CD4-positive, alpha-beta T cell treated with Interleukin-15 for 4 hours (primary cell): ENCODE measurements around the gene SOHLH1.

ENCODE experiments used
- DNase-seq: peaks from one replicate; pipeline ENCODE4 v3.0.0-alpha.2; 2020; ENCODE audit warnings: low spot score

The SOHLH1 gene, protein sequence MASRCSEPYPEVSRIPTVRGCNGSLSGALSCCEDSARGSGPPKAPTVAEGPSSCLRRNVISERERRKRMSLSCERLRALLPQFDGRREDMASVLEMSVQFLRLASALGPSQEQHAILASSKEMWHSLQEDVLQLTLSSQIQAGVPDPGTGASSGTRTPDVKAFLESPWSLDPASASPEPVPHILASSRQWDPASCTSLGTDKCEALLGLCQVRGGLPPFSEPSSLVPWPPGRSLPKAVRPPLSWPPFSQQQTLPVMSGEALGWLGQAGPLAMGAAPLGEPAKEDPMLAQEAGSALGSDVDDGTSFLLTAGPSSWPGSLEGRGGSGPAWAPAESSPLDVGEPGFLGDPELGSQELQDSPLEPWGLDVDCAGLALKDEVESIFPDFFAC

DNA sequence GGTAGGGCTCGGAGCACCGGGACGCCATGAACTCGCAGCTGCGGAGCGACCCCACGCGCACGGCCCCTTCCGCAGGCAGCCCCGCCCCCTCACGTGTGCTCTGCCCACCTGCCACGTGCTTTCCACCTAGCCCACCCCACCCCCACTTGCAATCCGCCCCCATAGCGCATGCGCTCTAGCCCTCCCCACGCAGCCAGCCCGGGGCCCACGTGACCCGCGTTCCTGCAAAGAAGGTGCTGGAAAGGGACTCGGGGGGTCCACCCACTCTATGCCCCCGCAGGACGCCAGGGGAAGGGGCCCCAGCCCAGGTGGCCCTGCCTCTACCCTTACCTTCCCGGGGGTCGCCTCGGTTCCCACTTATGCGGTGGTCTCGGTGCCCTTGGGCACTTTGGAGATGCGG, at the start of gene SOHLH1:
TSS of gene SOHLH1 (minus strand) at position 42 of the 400 bp plus-strand sequence. CDS start at position 28, 14 bp downstream.
- no peak for DNase-seq

DNA sequence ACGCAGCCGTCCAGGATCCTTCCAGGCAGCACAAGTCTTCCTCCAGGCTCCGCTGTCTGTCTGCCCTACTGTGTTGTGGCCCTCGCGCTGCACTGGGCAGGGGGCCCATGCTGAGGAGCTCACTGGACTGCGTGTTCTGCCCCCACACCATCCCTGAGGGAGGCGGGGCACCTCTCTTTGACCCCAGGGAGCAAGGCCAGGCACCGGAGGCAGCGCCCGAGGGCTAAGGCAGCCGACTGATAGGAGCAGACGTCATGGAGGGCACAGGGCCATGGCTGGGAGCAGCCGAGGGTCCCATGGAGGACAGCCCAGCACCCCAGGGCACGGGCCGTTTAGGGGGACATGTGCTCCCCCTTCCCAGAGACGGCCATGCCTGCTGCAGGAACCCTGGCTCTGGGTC, 49.4 kb upstream of the SOHLH1 start:
- DNase-seq = no peak

DNA sequence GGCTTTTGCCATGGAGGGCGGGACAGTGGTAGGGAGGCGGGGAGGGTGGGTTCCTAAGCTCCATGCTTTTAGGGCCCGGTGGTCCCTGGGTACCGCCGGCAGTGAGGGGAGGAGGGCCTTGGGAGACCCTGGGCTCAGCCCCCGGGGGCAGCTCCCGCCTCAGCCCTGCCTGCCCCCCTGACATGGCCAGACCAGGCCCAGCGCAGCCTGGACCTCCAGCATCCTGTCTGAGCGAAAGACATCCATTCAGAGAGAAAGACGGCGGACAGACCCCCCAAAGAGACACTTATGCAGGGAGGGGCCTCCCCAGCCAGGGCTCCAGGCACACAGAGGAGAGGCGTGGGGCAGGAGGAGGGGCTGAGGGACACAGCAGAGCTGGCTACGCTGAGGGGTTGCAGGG, 48.0 kb upstream of the SOHLH1 start:
- no peak for DNase-seq

DNA sequence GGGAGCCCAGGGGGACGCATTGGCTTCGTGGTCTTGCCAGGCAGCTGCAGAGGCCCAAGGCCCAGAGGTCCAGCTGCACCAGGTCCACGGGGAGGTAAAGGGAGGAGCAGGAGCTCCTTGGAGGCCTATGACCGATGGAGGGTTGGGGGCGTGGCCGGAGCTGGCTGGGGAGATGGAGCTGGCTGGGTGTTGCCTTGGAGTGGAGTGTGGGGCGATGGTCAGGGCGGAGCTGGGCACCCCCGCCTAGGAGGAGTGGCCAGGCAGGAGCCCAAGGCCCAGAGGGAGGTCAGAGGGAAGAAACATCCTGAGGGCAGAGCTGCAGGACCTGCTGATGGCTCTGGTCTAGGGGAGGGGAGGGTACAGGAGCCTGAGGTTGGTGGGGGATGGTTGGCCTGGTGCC, 47.3 kb upstream of the SOHLH1 start:
- DNase-seq = no peak

DNA sequence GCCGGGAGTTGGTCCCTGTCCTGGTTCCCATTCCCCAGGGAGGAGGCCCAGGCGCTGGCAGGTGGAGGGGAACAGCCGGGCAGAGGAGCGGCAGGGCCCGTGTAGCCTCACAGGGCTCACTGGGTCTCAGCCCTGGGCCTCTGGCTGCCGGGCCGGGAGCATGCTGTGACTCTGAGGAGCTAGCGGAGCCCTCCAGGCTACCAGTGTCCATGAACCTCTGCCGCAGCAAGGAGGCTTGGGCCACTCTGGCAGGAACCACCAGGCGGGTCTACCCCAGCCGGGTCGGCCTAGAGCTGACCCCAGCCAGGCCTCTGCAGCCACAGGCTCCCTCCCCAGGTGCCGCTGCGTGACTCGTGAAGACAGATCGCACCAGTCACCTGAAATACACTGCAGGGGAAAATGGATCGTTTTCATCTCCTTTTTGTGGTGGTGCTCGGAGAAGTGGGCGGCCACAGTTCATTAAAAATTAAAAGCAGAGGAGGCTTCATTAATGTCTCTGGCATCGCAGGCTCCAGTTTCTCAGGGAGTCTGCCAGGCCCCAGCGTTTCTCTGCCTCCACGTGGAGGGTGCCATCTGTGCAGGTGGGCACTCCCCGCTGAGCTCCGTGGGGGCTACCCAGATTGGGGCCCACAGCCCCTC, 46.5 kb upstream of the SOHLH1 start:
- DNase-seq = no peak

DNA sequence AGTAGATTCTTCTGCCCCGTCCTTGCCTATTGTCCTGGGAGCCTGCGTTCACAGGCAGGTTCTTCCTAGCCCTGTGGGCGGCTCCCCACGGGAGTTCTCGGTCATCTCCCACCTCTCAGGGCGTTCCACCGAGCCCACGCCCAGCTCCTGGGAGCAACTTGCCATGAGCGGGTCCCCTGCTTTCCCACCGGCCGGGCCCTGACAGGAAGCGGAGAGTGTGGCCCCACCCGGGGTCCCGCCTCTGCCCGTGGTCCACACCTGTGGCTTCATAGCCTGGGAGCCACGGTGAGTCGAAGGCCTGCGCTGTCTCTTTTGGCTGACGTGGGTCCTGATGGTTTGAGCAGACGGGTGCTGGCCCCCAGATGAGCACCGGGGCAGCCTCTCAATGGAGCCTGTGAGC, 45.9 kb upstream of the SOHLH1 start:
- DNase-seq = no peak

DNA sequence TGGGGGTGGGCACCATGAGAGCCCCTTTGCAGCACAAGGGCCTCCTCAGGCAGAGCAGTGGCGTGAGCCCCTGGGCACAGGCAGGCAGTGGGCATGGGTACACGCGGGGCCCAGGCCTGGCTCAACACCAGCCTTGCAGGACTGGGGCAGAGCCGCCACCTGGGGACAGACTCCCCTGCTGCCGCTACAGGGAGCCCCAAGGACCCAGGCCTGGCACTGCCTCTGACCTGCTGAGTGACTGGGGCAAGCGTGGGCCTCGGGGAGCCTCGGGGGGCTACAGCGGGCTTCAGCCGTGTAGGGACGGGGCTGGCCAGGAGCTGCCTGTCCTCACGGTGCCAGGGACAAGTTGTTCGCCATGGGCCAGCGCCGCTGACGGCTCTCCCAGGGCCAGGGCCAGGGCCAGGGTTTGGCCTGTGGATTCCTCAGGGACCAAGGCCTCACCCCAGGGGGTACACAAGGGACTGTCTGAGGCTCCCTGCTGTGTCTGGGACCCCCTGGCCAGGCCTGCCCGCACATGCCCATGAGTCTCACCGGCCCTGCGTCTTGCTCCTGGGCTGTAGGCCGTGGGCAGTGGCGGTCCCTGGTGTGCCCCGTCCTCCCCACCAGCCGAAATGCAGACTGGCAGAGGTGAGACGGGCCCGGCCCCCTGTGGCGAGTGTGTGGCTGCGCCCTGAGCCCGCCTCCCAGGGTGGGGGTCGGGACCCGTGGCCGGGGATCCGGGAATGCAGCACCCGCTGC, 45.2 kb upstream of the SOHLH1 start:
- no peak for DNase-seq

DNA sequence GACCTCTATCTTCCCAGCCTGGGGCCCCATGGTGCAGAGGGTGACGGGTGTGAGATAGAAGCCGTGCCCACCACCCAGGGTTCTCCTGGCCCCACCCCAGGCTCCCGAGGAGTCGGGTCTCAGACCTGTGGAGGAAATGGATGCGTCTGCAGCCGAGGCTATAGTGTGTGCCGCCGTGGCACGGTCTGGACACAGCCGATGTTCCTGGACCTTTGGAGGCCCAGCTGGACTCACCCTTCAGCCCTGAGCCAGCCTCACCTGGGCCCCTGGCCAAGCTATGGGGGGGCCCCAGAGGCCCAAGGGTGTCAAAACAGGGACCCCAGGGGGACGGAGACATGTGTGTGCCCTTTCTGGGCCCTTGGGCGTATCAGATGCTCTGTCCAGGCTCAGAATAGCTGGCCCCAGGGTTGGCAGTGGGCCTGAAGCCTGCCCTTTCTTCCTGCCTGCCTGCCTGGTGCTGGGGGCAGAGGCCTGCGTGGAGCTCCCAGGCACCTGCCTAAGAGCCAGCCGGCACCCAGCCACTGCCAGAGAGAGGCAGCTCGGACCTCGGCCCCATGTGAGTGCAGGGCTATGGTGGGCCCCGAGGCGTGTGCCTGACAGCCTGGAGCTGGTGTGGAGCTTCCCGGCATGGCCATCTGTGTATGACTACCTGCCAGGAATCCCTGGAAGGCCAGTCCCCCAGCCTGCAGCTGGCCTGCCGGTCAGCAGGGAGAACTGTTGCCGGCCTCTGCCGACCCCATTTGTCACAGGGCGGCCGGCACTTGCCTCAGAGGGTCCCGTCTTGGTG, 44.5 kb upstream of the SOHLH1 start:
- no peak for DNase-seq

DNA sequence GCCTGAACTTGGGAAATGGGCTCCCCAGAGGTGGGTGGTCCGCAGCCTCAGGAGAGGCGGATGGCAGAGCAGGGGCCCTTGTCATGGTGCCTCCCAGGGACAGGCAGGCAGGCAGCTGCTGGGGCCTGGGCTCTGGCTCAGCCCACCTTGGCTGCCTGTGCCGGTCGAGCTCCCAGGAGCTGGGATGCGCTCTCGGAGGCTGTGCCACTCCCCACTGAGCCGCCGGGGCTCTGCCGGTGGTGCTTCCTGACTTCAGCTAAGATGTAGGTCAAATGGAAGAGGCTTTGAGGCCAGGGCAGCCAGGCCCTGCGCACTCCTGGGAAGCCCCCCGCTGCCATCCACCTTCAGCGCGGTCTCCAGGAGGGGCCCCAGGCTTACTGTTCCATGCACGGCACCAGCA, 43.7 kb upstream of the SOHLH1 start:
- DNase-seq = no peak

DNA sequence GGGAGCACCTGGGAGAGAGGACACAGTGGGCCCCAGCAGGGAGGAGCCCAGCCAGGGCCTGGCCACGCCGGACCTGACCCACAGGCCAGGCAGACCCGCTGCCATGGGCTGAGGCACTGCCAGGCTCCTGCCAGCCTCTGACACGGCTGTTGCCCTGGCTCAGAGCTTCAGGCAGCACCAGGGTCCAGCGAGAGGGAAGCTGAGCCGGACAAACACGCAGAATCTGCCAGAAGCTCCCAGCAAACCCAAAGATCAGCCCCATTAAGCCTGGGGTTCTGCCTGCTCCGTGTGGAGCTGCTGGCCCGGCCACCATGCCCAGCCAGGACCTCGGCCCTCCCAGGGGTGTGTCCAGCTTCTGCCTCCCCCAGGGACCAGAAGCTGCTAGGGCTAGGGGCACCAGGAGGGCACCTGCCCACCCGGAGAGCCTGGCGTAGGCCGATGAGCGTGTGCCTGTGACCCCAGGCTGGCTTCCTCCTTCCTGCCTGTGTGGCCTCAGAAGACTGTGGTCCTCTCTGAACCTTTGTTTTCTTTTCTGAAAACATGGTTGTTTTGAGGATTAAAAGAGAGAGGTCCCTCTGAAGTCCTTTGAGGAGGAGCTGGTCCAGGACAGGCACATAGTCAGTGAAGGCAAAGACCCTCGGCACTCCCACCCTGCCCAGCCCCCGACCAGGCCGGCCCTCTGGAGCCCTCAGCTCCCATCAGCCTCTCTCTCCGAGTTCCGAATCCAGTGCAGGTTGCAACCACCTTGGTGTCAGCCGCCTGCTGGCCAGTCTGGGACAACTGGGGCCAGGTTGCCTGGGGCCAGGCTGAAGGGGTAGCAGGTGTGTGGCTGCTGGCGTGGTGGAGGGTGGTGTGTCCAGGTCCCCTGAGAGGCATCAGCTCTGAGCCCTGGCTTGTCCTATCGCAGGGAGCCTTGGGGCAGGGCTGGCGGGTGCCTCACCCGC, 42.3 kb upstream of the SOHLH1 start:
- no peak for DNase-seq

DNA sequence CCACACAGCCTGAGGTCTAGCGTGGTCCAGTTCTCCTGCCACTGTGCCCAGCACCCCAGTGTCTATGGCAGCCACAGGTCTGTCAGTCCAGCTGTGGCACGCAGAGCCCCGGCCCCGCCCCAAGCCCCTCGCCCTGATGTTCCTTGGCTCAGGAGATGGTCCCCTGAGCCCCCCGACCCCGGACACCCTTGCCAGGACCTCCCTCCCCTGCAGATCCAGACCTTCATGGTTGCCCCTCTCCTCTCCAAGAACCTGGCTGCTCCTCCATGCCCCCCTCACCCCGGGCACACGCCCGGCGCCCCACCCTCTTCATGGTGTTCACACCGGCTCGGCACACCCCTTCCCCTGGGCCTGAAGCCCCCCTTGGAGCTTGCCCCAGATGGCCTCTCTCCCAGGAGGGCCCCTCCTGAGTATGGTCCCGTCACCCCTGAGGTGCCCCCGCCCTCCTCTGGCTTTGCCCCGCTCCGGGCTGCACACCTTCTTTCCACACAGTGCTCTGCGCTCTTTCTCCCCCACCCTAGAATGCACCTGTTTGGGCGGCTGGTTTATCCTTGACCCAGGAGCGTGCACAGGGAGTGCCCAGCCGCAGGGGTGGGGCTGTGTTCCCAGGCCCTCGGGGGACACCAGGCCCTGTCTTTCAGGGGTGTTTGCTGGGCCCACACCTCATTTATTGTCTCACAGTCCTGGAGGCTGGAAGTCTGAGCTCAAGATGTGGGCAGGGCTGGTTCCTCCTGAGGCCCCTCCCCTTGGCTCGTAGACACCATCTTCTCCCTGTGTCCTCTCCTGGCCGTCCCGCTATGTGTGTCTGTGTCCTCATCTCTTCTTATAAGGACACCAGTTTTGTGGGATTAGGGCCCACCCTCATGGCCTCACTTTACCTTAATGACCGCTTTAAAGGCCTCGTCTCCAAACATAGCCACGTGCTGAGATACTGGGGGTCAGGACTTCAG, 40.3 kb upstream of the SOHLH1 start:
- DNase-seq = no peak

DNA sequence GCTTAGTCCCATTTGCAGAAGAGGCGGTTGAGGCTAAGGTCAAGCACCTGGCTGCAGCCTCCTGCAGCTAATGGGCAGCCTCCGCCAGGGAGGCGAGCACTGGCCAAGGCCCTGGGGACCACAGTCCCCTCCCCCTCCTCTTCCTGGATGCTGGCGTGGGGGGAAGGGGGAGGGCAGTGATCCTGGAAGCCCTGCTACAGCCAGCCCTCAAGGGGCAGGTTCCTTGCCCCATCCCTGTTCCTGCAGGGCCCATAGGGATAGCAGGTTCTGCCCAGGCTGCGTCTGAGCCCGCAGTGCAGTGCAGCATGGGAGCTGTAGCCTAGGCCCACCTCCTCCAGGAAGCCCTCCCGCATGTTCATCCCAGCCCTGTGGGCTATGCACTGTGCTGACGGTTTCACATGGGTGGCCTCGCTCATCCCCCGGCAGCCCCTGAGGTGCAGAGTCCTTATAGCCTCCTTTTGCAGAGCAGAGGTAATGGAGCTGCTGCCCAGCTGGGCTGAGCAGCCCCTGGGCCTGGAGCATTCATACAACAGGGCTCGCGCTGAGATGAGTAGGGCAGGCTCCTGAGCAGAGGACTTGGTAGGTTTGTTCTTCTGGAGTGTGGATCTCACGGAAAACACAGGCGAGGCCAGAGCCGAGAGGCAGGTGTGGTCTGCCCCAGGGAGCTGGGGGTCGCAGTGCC, 38.7 kb upstream of the SOHLH1 start:
- no peak for DNase-seq

DNA sequence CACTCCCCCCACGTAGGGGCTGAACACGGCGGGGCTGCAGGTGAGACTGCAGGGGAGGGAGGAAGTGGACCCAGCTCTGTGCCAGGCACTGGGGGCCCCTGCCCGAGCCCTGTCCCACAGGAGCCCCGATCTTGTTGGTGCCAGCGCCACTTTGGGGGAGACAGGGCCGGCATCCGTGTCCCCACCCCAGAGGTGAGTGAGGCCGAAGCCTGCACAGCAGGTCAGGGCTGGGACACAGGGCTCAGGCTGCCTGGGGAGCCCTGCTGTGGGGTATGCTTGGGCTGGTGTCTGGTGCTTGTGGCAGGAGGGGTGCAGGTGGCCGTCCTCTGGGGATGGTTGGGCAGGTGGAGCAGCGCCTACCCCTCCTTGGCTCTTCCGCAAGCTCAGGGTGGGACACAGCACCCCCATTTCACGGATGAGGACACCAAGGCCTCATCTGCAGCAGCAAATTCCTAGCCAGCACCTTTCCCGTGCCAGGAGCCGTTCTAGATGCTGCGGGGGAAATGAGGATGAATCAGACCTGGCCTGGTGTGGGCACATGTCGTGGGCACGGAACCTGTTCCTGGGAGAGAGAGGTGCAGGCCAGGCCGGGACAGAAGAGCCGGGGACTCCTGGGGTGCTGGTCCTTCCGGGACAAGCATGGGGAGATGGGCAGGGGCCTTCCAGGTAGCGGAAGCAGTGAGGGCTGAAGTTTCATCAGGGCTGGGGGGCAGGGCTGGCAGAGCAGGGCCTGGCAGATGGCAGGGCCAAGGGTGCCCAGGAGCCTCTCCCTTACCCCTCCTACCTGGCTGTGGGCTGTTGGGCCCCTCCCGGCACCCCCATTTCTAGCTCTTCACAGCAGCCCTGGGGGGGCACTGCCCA, 37.9 kb upstream of the SOHLH1 start:
- DNase-seq = no peak

DNA sequence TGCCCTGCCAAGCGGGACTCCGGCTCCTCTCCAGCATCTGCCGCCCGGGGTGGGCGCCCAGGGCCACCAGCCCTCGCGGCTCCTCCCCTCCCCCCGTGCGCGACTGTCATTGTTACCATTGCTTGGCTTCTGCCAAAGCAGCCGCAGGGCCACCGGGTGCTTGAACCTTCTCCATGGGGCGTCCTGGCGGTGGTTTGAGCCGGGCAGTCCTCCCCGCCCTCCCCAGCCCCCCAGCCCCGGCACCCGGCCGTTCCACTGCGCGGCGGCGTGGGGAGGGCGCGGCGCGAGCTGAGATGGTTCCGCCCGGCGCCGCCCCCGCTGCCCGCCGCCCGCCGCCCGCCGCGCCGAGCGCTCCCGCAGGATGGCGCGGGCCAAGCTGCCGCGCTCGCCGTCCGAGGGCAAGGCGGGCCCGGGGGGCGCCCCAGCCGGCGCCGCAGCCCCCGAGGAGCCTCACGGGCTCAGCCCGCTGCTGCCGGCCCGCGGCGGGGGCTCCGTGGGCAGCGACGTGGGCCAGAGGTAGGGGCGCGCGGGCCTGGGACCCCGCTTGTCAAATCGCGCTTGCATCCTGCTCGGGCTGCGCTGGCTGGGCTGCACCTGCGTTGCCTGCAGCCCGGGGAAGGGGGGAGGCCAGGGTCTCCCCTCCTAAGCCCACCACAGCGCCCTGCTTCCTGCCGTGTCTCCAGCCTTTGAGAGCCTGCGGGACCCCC, 37.1 kb upstream of the SOHLH1 start:
- DNase-seq = no peak

DNA sequence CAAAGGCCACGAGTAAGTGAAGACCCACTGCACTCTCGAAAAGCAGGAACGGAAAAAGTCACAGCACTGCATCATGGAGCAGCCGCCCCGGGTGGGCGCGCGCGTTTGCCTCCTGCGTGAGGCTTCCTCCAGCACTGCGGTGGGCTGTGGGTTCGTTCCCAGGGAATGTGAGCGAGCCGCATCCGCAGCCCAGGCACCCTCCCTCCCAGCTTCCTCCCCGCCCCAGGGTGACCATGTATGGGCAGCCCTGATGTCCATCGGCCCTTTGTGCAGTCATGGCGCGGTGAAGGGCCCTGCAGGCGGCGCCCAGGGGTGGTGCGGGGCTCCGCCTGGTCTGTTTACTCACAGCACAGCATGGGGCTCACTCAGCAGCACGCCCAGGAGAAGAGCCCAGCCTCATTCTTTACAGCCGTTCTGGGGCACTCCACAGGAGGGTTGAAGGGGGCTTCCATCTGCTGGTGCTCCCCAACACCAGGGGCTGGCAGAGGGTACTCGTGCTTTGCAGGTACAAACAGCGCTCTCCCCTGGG, 35.4 kb upstream of the SOHLH1 start:
- no peak for DNase-seq

DNA sequence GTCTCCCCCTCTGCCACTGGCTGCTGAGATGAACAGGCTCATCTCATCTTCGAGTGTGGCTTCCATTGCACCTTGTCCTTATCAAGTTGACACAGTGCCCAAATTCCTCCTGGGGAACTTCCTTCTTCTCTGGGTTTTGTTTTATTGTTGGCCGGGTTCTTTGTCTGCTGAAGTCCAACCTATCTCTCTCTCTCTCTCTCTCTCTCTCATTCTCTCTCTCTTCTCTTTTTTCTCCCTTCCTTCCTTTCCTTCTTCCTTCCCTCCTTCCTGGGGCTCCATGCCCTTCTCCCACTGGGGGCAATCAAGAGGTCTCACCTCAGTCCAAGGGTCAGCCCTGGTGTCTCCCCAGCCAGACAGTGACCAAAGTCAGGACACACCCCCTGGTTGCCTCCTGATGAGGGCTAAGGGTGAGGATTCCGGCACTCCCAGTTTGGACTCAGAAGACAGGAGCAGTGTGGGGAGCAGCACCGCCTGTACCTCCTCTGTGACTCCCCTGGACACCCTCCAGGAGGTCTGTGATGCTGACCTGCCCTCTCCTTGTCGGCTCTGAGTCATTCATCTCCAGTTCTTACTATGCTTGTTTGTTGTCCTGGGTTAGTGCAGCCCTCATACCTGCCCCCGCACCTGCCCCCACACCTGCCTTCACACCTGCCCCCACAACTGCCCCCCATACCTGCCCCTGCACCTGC, 33.4 kb upstream of the SOHLH1 start:
- no peak for DNase-seq

DNA sequence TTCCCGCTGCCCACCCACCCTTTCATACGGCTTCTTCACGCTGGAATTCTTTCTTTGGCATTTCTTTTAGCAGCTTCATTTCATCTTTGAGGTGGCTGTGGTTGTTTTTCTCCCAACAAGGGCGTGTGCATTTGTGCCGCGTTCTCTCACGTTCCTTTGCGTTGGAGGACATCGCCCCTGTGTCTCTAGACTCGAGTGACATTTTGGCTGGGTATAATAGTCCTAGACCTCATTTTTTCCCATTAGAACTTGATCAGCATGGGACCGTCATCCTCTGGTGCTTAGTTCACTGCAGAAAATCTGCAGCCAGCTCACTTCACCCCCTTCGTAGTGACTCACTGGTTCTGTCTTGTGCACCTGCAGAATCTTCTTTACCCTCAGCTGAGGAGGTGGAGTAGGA, 32.2 kb upstream of the SOHLH1 start:
- no peak for DNase-seq
